K562 (cell line): ENCODE measurements around the gene NPAS2.

ENCODE experiments used
- ATF4 ChIP-seq: fragments of 450-650 bp; formaldehyde crosslinking; IDR thresholded peaks from 2 replicates; pipeline ENCODE4 v1.4.0; 2022; ENCODE audit warnings: mild to moderate bottlenecking, moderate library complexity
- BRF1 ChIP-seq: IDR thresholded peaks from 3 replicates; pipeline ENCODE4 v1.6.1; 2011; ENCODE audit warnings: borderline replicate concordance, mild to moderate bottlenecking; ENCODE audit not compliant: insufficient read length; ENCODE audit errors: extremely low read depth
- HNRNPK ChIP-seq: fragments of 200-400 bp; formaldehyde crosslinking; IDR thresholded peaks from one replicate; pipeline ENCODE4 v1.6.1; 2018; ENCODE audit warnings: mild to moderate bottlenecking, low read depth, low read length; ENCODE audit not compliant: poor library complexity, severe bottlenecking
- HNRNPUL1 ChIP-seq: fragments of 200-400 bp; formaldehyde crosslinking; IDR thresholded peaks from 2 replicates; pipeline ENCODE4 v1.6.1; 2017; ENCODE audit warnings: low read length
- PHF8 ChIP-seq: fragments of 200-600 bp; sonication (generic); IDR thresholded peaks from 2 replicates; pipeline ENCODE4 v1.6.1; 2012; ENCODE audit warnings: mixed run types, mild to moderate bottlenecking, inconsistent platforms, low read length, moderate library complexity, borderline replicate concordance
- POLR2A ChIP-seq: fragments of 450-650 bp; conservative IDR thresholded peaks from 2 replicates; pipeline ENCODE4 v1.6.1; 2016
- RAD21 ChIP-seq, 2 experiments: fragments of 250-450 bp in 1 of 2; fragments of 450-650 bp in 1 of 2; sonication (Bioruptor Pico) in 1 of 2; formaldehyde crosslinking in 1 of 2; IDR thresholded peaks in 1 of 2; conservative IDR thresholded peaks in 1 of 2; 2 replicates each; pipeline versions ENCODE4 v1.4.0 to v1.8.0; 2020 to 2022; ENCODE audit warnings: mild to moderate bottlenecking in 2 of 2, moderate library complexity in 1 of 2
- STAT5B ChIP-seq: fragments of 250-450 bp; sonication (Bioruptor Pico); IDR thresholded peaks from 2 replicates; pipeline ENCODE4 v1.8.0; 2021; ENCODE audit warnings: mild to moderate bottlenecking, inconsistent platforms
- TF ChIP-seq, protein P1 (sequence below), 2 experiments: fragments of 450-650 bp in 1 of 2; sonication (generic) in 1 of 2; formaldehyde crosslinking in 1 of 2; IDR thresholded peaks in 1 of 2; conservative IDR thresholded peaks in 1 of 2; 2 replicates each; pipeline versions ENCODE4 v1.6.1 to v1.8.1; 2016 to 2023; ENCODE audit warnings: mild to moderate bottlenecking in 2 of 2, moderate library complexity in 2 of 2, inconsistent platforms in 1 of 2, missing genetic modification reagents in 1 of 2
- TF ChIP-seq, protein P2 (sequence below), 3 experiments: IDR thresholded peaks in 2 of 3; conservative IDR thresholded peaks in 1 of 3; 2 replicates each; pipeline ENCODE4 v1.5.1; 2011 to 2012; ENCODE audit warnings: low read length in 3 of 3, mild to moderate bottlenecking in 3 of 3, control low read depth in 2 of 3, improper control_type of control experiment in 1 of 3, inconsistent platforms in 1 of 3, low read depth in 1 of 3, mixed read lengths in 1 of 3, moderate library complexity in 1 of 3; ENCODE audit not compliant: insufficient read depth in 2 of 3
- TF ChIP-seq, protein P3 (sequence below): sonication (generic); formaldehyde crosslinking; IDR thresholded peaks from 2 replicates; pipeline ENCODE4 v1.8.0; 2022; ENCODE audit warnings: mild to moderate bottlenecking, low read depth, missing genetic modification reagents

DNA sequence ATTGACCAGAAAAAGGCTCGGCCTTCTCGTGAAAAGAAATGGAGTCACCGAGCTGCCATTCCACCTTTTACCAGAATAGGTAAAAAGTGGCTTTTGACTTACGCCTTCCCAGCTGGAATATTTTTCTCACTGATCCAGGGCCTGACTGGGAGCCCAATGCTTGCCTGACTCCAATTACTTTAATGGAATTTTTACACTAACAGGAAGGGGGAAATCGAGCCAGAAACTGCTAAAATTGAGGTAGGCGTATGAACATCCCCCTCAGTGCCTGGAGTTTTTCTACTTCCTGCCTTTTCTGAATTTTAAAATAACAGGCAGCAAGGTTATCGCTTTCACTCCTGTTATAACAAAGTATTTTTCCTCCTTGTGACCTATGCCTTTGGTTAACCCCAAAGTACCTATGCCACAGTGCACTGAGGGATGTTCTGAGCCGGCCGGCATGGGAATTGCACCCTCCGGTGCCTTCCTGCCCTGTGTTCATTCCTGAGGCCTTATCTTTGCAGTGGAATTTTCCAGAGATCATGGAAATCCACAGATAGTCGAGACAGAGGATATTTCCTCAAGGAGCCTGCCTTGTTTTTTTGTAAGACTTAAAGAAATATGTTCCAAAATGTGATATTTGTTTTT, 163.9 kb downstream of the NPAS2 start:
- no peak for TF ChIP-seq STAT5B (CRISPR knock-in tag)
- TF ChIP-seq RAD21 (CRISPR knock-in tag; conservative IDR thresholded peaks at IDR 0.05 in 1 of 2, IDR thresholded peaks at IDR 0.05 in 1 of 2), result no peak
- TF ChIP-seq PHF8, result no peak
- TF ChIP-seq, protein P1, sequence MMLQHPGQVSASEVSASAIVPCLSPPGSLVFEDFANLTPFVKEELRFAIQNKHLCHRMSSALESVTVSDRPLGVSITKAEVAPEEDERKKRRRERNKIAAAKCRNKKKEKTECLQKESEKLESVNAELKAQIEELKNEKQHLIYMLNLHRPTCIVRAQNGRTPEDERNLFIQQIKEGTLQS (IDR thresholded peaks at IDR 0.05), result no peak
- TF ChIP-seq, protein P1 (CRISPR knock-in tag; conservative IDR thresholded peaks at IDR 0.05), result no peak
- TF ChIP-seq, protein P2, sequence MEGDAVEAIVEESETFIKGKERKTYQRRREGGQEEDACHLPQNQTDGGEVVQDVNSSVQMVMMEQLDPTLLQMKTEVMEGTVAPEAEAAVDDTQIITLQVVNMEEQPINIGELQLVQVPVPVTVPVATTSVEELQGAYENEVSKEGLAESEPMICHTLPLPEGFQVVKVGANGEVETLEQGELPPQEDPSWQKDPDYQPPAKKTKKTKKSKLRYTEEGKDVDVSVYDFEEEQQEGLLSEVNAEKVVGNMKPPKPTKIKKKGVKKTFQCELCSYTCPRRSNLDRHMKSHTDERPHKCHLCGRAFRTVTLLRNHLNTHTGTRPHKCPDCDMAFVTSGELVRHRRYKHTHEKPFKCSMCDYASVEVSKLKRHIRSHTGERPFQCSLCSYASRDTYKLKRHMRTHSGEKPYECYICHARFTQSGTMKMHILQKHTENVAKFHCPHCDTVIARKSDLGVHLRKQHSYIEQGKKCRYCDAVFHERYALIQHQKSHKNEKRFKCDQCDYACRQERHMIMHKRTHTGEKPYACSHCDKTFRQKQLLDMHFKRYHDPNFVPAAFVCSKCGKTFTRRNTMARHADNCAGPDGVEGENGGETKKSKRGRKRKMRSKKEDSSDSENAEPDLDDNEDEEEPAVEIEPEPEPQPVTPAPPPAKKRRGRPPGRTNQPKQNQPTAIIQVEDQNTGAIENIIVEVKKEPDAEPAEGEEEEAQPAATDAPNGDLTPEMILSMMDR (IDR thresholded peaks at IDR 0.05 in 2 of 3, conservative IDR thresholded peaks at IDR 0.05 in 1 of 3; ENCODE audit: insufficient read depth in 2 of 3, low read depth in 1 of 3, low read length in 3 of 3), result no peak
- no peak for TF ChIP-seq HNRNPK
- no peak for TF ChIP-seq HNRNPUL1
- TF ChIP-seq, protein P3, sequence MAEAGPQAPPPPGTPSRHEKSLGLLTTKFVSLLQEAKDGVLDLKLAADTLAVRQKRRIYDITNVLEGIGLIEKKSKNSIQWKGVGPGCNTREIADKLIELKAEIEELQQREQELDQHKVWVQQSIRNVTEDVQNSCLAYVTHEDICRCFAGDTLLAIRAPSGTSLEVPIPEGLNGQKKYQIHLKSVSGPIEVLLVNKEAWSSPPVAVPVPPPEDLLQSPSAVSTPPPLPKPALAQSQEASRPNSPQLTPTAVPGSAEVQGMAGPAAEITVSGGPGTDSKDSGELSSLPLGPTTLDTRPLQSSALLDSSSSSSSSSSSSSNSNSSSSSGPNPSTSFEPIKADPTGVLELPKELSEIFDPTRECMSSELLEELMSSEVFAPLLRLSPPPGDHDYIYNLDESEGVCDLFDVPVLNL (CRISPR knock-in tag), result no peak
- TF ChIP-seq ATF4 (CRISPR knock-in tag), result no peak
- TF ChIP-seq POLR2A, result no peak
- no peak for TF ChIP-seq BRF1
